HG03575 (cell line): ENCODE data around the gene TBX15.
"Not testable (repeated sequence)": the region's sequence is repeated elsewhere in the genome, so short reads cannot be mapped to it uniquely, and the experiment has no call there.

Source experiments
- ATAC-seq: cut with Tn5 transposase; IDR thresholded peaks from one replicate; pipeline ENCODE4 v1.9.1; 2021; ENCODE audit not compliant: unreplicated experiment, insufficient number of reproducible peaks, low FRiP score; ENCODE audit errors: extremely low read depth

TBX15 gene

GRCh38 chr1:118944133-118944532 lies 44.0 kb downstream of the TBX15 start:
- ATAC-seq = no peak

- no peak for ATAC-seq
Observed at GRCh38 chr1:118940957-118941356, 47.2 kb downstream of the TBX15 start.

GRCh38 chr1:118937413-118938072 lies 50.6 kb downstream of the TBX15 start:
- no peak for ATAC-seq

- ATAC-seq = no peak
Observed at GRCh38 chr1:118934706-118935105, 53.4 kb downstream of the TBX15 start.

- no peak for ATAC-seq
Observed at GRCh38 chr1:118933051-118933781, 54.9 kb downstream of the TBX15 start.

GRCh38 chr1:118931876-118932275 lies 56.3 kb downstream of the TBX15 start:
- no peak for ATAC-seq

GRCh38 chr1:118928739-118929554 lies 59.2 kb downstream of the TBX15 start:
- no peak for ATAC-seq

- no peak for ATAC-seq
Observed at GRCh38 chr1:118927427-118928187, 60.5 kb downstream of the TBX15 start.

- no peak for ATAC-seq
Observed at GRCh38 chr1:118926261-118926660, 61.9 kb downstream of the TBX15 start.

GRCh38 chr1:118925651-118926050 lies 62.5 kb downstream of the TBX15 start:
- ATAC-seq = no peak

- ATAC-seq = no peak
Observed at GRCh38 chr1:118923319-118923718, 64.8 kb downstream of the TBX15 start.

GRCh38 chr1:118921994-118922393 lies 66.1 kb downstream of the TBX15 start:
- no peak for ATAC-seq

- no peak for ATAC-seq
Observed at GRCh38 chr1:118920124-118920717, 67.9 kb downstream of the TBX15 start.

GRCh38 chr1:118918940-118919259 lies 69.2 kb downstream of the TBX15 start:
- ATAC-seq = no peak

GRCh38 chr1:118918230-118918939 lies 69.8 kb downstream of the TBX15 start:
- peak; percentile 51 for ATAC-seq

- ATAC-seq = not testable (repeated sequence)
Observed at GRCh38 chr1:118916346-118916745, 71.8 kb downstream of the TBX15 start.

GRCh38 chr1:118914379-118915161 lies 73.6 kb downstream of the TBX15 start:
- ATAC-seq = no peak

- no peak for ATAC-seq
Observed at GRCh38 chr1:118913818-118914217, 74.3 kb downstream of the TBX15 start.
